HG03442 (cell line): ENCODE results near the gene ZNF506.
"Not testable (repeated sequence)": the region's sequence is repeated elsewhere in the genome, so short reads cannot be mapped to it uniquely, and the experiment has no call there.

Experiments
- ATAC-seq: cut with Tn5 transposase; IDR thresholded peaks from one replicate; pipeline ENCODE4 v1.9.1; 2021; ENCODE audit warnings: mild to moderate bottlenecking, moderate library complexity; ENCODE audit not compliant: unreplicated experiment

Gene ZNF506

GRCh38 chr19:19745496-19746285 lies 75.9 kb downstream of the ZNF506 start:
- ATAC-seq: no peak

DNA sequence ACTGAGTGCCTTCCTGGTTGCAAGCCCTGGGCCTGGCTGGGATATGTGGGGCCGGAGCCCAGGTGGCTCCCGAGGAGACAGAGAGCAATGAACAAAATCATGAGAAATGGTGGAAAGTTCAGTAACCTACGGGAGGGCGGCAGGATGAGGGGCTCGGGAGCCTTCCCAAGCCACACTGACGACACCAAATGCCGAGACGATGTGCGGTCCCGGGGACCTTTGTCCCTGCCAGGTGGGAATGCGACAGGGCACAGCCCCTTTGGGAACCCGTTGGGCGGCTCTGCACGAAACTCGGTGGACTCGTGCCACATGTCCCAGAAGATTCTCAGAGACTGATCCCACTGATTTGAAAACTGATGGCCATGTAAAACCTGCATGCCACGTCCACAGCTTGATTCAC lies 76.9 kb downstream of the ZNF506 start:
- no peak for ATAC-seq

DNA sequence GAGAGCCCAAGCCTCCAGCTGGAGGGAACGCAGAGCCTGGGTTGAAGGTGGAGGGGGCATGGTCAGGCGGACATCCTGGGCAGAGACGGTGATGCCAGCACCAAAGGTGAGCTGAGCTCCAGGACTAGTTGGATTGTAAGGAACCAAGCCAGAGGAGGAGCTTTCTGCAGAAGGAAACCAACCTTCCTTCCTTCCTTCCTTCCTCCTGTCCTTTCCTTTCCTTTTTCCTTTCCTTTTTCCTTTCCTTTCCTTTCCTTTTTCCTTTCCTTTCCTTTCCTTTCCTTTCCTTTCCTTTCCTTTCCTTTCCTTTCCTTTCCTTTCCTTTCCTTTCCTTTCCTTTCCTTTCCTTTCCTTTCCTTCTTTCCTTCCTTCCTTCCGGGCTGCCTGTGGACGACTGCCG lies 77.6 kb downstream of the ZNF506 start:
- not testable (repeated sequence) for ATAC-seq

- ATAC-seq: no peak
These were observed 78.4 kb downstream of the ZNF506 start for GRCh38 chr19:19743176-19743575.

GRCh38 chr19:19742773-19743172 lies 78.8 kb downstream of the ZNF506 start:
- ATAC-seq: no peak
